Measurements from ENCODE around the gene INSC. TPM values are rescaled to one million over a fixed set of nuclear protein-coding genes. Genes with fewer than 3 reads are reported as not detected.

INSC gene
- total RNA-seq, 1 experiment from 2014 or later, result 1.0 TPM

- POLR2A ChIA-PET (ENCODE audit: low non-redundant PET), result no interaction called here
- CTCF ChIA-PET, result no interaction called here
Measured at GRCh38 chr11:15128621-15129020, 13.9 kb downstream of the INSC start.

GRCh38 chr11:15136166-15136565 is 21.4 kb downstream of the INSC start:
- no TSS peak for BruUV-seq (replicated peaks)
- TF ChIP-seq EZH2 (IDR thresholded peaks at IDR 0.05; ENCODE audit: borderline replicate concordance, low read depth, low read length, poor library complexity, severe bottlenecking) (no peak), CTCF (conservative IDR thresholded peaks at IDR 0.05; ENCODE audit: low read depth, low read length) (no peak)
- intact Hi-C loops (cut with micrococcal nuclease; ENCODE audit: unreplicated experiment), result no loop called here

More at GRCh38 chr11:15128621-15129020, 13.9 kb downstream of the INSC start:
- TF ChIP-seq EZH2 (IDR thresholded peaks at IDR 0.05; ENCODE audit: borderline replicate concordance, low read depth, low read length, poor library complexity, severe bottlenecking) (no peak), CTCF (conservative IDR thresholded peaks at IDR 0.05; ENCODE audit: low read depth, low read length) (no peak)
- intact Hi-C loops (cut with micrococcal nuclease; ENCODE audit: unreplicated experiment), result no loop called here
- Histone ChIP-seq H3K27ac (ENCODE audit: low read depth, low read length, poor library complexity, severe bottlenecking) (no peak overlapping the region), H3K27me3 (replicated peaks; ENCODE audit: insufficient read depth, low read depth, low read length, poor library complexity) (no peaks in the 10 kb centered on the region), H3K4me1 (ENCODE audit: insufficient read depth, low read length, poor library complexity, severe bottlenecking) (no peaks in the 10 kb centered on the region), H3K36me3 (ENCODE audit: insufficient read depth, low read length, poor library complexity, severe bottlenecking) (no peaks in the 10 kb centered on the region), H3K4me3 (ENCODE audit: low read depth, low read length, poor library complexity, severe bottlenecking) (no peak overlapping the region), H3K9me3 (ENCODE audit: low read depth, low read length, poor library complexity, severe bottlenecking) (no peaks in the 10 kb centered on the region)
- BruUV-seq (replicated peaks), result no TSS peak
- DNase-seq (ENCODE audit: low spot score), result no peak

GRCh38 chr11:15139096-15139770 is 24.5 kb downstream of the INSC start:
- Histone ChIP-seq H3K4me1 (ENCODE audit: insufficient read depth, low read length, poor library complexity, severe bottlenecking) (no peaks in the 10 kb centered on the region), H3K36me3 (ENCODE audit: insufficient read depth, low read length, poor library complexity, severe bottlenecking) (no peaks in the 10 kb centered on the region), H3K4me3 (ENCODE audit: low read depth, low read length, poor library complexity, severe bottlenecking) (no peak overlapping the region), H3K27me3 (replicated peaks; ENCODE audit: insufficient read depth, low read depth, low read length, poor library complexity) (no peaks in the 10 kb centered on the region), H3K27ac (ENCODE audit: low read depth, low read length, poor library complexity, severe bottlenecking) (no peak overlapping the region), H3K9me3 (ENCODE audit: low read depth, low read length, poor library complexity, severe bottlenecking) (no peaks in the 10 kb centered on the region)
- ChIA-PET CTCF (no interaction called here), POLR2A (ENCODE audit: low non-redundant PET) (no interaction called here)
- no TSS peak for BruUV-seq (replicated peaks)
- TF ChIP-seq EZH2 (IDR thresholded peaks at IDR 0.05; ENCODE audit: borderline replicate concordance, low read depth, low read length, poor library complexity, severe bottlenecking) (no peak), CTCF (conservative IDR thresholded peaks at IDR 0.05; ENCODE audit: low read depth, low read length) (no peak)
- intact Hi-C loops (cut with micrococcal nuclease; ENCODE audit: unreplicated experiment), result no loop called here
- DNase-seq (ENCODE audit: low spot score), result no peak

More at GRCh38 chr11:15136166-15136565, 21.4 kb downstream of the INSC start:
- CTCF ChIA-PET, result no interaction called here
- Histone ChIP-seq H3K27ac (ENCODE audit: low read depth, low read length, poor library complexity, severe bottlenecking) (no peak overlapping the region), H3K4me1 (ENCODE audit: insufficient read depth, low read length, poor library complexity, severe bottlenecking) (no peaks in the 10 kb centered on the region), H3K27me3 (replicated peaks; ENCODE audit: insufficient read depth, low read depth, low read length, poor library complexity) (no peaks in the 10 kb centered on the region), H3K4me3 (ENCODE audit: low read depth, low read length, poor library complexity, severe bottlenecking) (no peak overlapping the region), H3K9me3 (ENCODE audit: low read depth, low read length, poor library complexity, severe bottlenecking) (no peaks in the 10 kb centered on the region), H3K36me3 (ENCODE audit: insufficient read depth, low read length, poor library complexity, severe bottlenecking) (no peaks in the 10 kb centered on the region)
- POLR2A ChIA-PET (ENCODE audit: low non-redundant PET), result no interaction called here
- DNase-seq (ENCODE audit: low spot score), result no peak

All from A673 (cell line).